ENCODE results near the gene C20orf204.

- TF ChIP-seq CTCF (IDR thresholded peaks at IDR 0.05) = no peak
- no peak for TF ChIP-seq EP300 (IDR thresholded peaks at IDR 0.05; ENCODE audit: low read depth)
- no peak for TF ChIP-seq POLR2A (IDR thresholded peaks at IDR 0.05)
- no peak for TF ChIP-seq POLR2AphosphoS5 (IDR thresholded peaks at IDR 0.05)
Measured at GRCh38 chr20:64064145-64064698, 28.2 kb downstream of the C20orf204 start.

Measured in transverse colon (tissue), 4 donors.